Body of pancreas (tissue), 4 donors: ENCODE data around the gene C19orf12. TPM values are rescaled to one million over a fixed set of nuclear protein-coding genes. Genes with fewer than 3 reads are reported as not detected.

Experiments used
- ATAC-seq: fragments of 150-250 bp; one replicate; pipeline ENCODE4 v1.9.1; 2016
- DNase-seq, 4 donors: peaks; one replicate each; pipeline ENCODE4 v3.0.0-alpha.2; 2019
- H3K27ac ChIP-seq, 4 donors: fragments of 200-600 bp; sonication (generic); 1 replicate in 3 of 4; 2 replicates in 1 of 4; pipeline versions ENCODE4 v1.5.1 to v1.6.1; 2016 to 2019; ENCODE audit warnings: mild to moderate bottlenecking in 1 of 4, mixed read lengths in 1 of 4, moderate library complexity in 1 of 4
- H3K27me3 ChIP-seq, 2 donors: fragments of 200-600 bp; sonication (generic); one replicate each; pipeline ENCODE4 v1.6.0; 2016; ENCODE audit warnings: mild to moderate bottlenecking in 1 of 2
- H3K36me3 ChIP-seq, 2 donors: fragments of 200-600 bp; sonication (generic); replicated peaks in 1 of 2; 2 replicates each; pipeline ENCODE4 v1.5.1; 2016; ENCODE audit warnings: low read depth in 2 of 2; ENCODE audit not compliant: insufficient read depth in 1 of 2
- H3K4me1 ChIP-seq: fragments of 200-600 bp; sonication (generic); one replicate; pipeline ENCODE4 v1.6.0; 2016
- H3K4me3 ChIP-seq, 2 donors: fragments of 200-600 bp; sonication (generic); 1 replicate in 1 of 2; 2 replicates in 1 of 2; pipeline ENCODE4 v1.5.1; 2016 to 2019
- H3K9me3 ChIP-seq, 3 donors: fragments of 200-600 bp; sonication (generic); 1 replicate in 2 of 3; 2 replicates in 1 of 3; pipeline ENCODE4 v1.5.1; 2016
- CTCF ChIP-seq, 7 experiments: fragments of 450-650 bp in 4 of 7; fragments of 200-600 bp in 3 of 7; sonication (generic) in 3 of 7; IDR thresholded peaks; one replicate each; pipeline ENCODE4 v1.5.1; 2016 to 2019; ENCODE audit warnings: antibody characterized with exemption in 7 of 7
- POLR2A ChIP-seq, 3 donors: fragments of 450-650 bp; IDR thresholded peaks; one replicate each; pipeline ENCODE4 v1.6.1; 2016; ENCODE audit warnings: antibody characterized with exemption in 3 of 3, mild to moderate bottlenecking in 2 of 3
- WGBS, 2 donors: methylation state at CpG; one replicate each; pipeline ENCODE4 v1.1.5; 2017; 5-methylcytosine and 5-hydroxymethylcytosine counted together
- intact Hi-C: fragments of 100-400 bp; cut with DNase I; formaldehyde crosslinking; loops from one replicate; pipeline ENCODE4 v1.15.1; 2023
- total RNA-seq, 2 donors: library from RNA; depleted of rRNA; stranded (reverse); fragments of >200 nt; gene quantifications; one replicate each; pipeline ENCODE4 v1.1.0, GENCODE V29; 2016

C19orf12 gene
- total RNA-seq, 2 donors from 2014 or later: 18.2 to 23.7 TPM

GRCh38 chr19:29705706-29706105, 9.4 kb downstream of the C19orf12 start:
- Histone ChIP-seq H3K27me3 (no peaks in the 10 kb centered on the region), H3K9me3 (no peaks in the 10 kb centered on the region), H3K27ac (no peak overlapping the region), H3K4me1 (no peaks in the 10 kb centered on the region), H3K4me3 (no peak overlapping the region), H3K36me3 (peaks cover 5 to 11% of the 10 kb centered on the region in 2 donors)
- ATAC-seq: no peak
- no peak for TF ChIP-seq CTCF (IDR thresholded peaks at IDR 0.05)
- TF ChIP-seq POLR2A (IDR thresholded peaks at IDR 0.05): no peak
- intact Hi-C loops: no loop called here
- WGBS, 2 donors: 90 to 91% methylated on average over 9 of the region's 9 CpGs
- DNase-seq: no peak

- intact Hi-C loops: no loop called here
- 75 to 82% methylated on average over 14 of the region's 14 CpGs for WGBS, 2 donors
- no peak for TF ChIP-seq POLR2A (IDR thresholded peaks at IDR 0.05)
- TF ChIP-seq CTCF (IDR thresholded peaks at IDR 0.05): no peak
- no peak for ATAC-seq
- Histone ChIP-seq H3K4me1 (no peaks in the 10 kb centered on the region), H3K27me3 (no peaks in the 10 kb centered on the region), H3K9me3 (no peaks in the 10 kb centered on the region), H3K36me3 (peaks cover 5 to 11% of the 10 kb centered on the region in 2 donors), H3K4me3 (no peak overlapping the region), H3K27ac (no peak overlapping the region)
- no peak for DNase-seq
Observed at GRCh38 chr19:29704562-29705558, 10.2 kb downstream of the C19orf12 start.

DNA sequence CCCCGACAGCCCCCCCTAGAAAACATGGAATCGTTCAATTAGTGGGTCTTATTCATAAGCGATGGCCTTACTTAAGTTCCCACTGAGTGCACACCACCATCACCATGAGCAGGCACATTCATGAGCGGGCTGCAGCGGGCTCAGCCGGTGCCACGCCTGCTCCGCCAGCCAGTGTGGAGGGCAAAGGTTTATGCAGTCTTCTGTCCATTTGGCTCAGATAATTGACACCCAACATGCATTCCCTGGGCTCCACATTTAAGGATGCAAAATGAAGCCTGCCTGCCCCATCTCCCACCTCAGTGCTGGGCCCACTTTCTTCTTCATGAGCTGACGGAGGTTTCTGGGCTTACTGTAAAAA, 12.1 kb downstream of the C19orf12 start:
- TF ChIP-seq POLR2A (IDR thresholded peaks at IDR 0.05) (no peak), CTCF (IDR thresholded peaks at IDR 0.05) (no peak)

GRCh38 chr19:29702161-29702962, 12.7 kb downstream of the C19orf12 start:
- WGBS, 2 donors: 81 to 87% methylated on average over 6 to 30 of the region's 30 CpGs
- DNase-seq: no peak
- peaks cover 5 to 10% of the 10 kb centered on the region in 2 donors for H3K36me3 ChIP-seq

More for the DNA sequence above, 12.1 kb downstream of the C19orf12 start:
- Histone ChIP-seq H3K27me3 (no peaks in the 10 kb centered on the region), H3K27ac (no peak overlapping the region), H3K4me1 (no peaks in the 10 kb centered on the region), H3K9me3 (no peaks in the 10 kb centered on the region), H3K36me3 (peaks cover 5 to 11% of the 10 kb centered on the region in 2 donors), H3K4me3 (no peak overlapping the region)
- ATAC-seq (no peak), DNase-seq (no peak)
- intact Hi-C loops: no loop called here
- 86 to 89% methylated on average over 1 to 9 of the region's 9 CpGs for WGBS, 2 donors

More at GRCh38 chr19:29702161-29702962, 12.7 kb downstream of the C19orf12 start:
- no peak overlapping the region for H3K4me3 ChIP-seq
- no peaks in the 10 kb centered on the region for H3K9me3 ChIP-seq
- no peaks in the 10 kb centered on the region for H3K4me1 ChIP-seq
- H3K27ac ChIP-seq: no peak overlapping the region
- TF ChIP-seq POLR2A (IDR thresholded peaks at IDR 0.05) (no peak), CTCF (IDR thresholded peaks at IDR 0.05) (no peak)
- no peak for ATAC-seq
- no peaks in the 10 kb centered on the region for H3K27me3 ChIP-seq
- intact Hi-C loops: no loop called here
